Fibroblast of lung (primary cell): Measurements from ENCODE around the gene TMOD4.

Experiments
- EZH2 ChIP-seq: IDR thresholded peaks from 2 replicates; pipeline ENCODE4 v1.5.1; 2012; ENCODE audit warnings: low read length, control low read depth, mild to moderate bottlenecking; ENCODE audit errors: missing control alignments
- TF ChIP-seq, protein P1 (sequence below), 2 donors: IDR thresholded peaks in 1 of 2; conservative IDR thresholded peaks in 1 of 2; 1 replicate in 1 of 2; 2 replicates in 1 of 2; pipeline ENCODE4 v1.5.1; 2011 to 2012; ENCODE audit warnings: low read length in 2 of 2, control low read depth in 1 of 2, inconsistent platforms in 1 of 2, low read depth in 1 of 2, mild to moderate bottlenecking in 1 of 2

DNA sequence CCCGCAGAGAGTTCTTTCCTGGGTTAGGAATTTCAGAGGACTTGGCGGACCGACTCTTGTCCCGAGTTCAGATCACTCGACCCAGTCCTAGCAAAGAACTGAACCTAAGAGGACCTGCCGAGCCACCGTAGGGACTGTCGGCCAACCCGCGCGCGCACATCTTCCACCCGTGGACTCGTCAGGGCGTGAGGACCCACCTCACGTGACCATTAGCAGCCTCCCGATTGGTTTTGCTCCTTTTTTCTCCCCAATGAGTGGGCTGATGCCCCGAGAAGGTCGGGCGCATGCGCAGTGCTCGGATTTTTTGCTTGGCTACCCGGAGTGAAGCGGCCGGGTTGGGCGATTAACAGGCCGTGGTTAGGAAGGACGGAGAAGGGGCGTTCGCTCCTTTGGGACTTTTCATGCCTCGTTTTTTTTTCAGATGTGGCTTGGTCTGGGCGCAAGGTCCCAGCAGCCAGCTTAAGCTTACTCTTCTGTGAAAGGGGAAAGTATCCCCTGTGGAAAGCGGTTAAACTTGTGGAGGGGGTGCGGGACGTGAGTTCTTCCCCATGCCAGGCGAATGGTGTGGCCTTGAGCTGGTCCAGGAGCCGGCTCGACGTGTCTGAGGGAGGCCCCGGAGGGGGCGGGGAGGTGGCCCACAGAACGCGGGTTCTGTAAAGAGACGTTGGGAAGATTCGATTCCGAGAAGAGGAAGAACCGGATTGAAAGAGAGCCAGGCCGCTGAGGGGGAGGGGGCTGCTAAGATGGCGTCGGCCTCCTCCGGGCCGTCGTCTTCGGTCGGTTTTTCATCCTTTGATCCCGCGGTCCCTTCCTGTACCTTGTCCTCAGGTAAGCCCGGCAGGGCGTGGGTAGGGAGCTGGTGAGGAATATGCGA is 22.7 kb upstream of the TMOD4 start, which contains the start of gene PIP5K1A:
- TF ChIP-seq, protein P1, sequence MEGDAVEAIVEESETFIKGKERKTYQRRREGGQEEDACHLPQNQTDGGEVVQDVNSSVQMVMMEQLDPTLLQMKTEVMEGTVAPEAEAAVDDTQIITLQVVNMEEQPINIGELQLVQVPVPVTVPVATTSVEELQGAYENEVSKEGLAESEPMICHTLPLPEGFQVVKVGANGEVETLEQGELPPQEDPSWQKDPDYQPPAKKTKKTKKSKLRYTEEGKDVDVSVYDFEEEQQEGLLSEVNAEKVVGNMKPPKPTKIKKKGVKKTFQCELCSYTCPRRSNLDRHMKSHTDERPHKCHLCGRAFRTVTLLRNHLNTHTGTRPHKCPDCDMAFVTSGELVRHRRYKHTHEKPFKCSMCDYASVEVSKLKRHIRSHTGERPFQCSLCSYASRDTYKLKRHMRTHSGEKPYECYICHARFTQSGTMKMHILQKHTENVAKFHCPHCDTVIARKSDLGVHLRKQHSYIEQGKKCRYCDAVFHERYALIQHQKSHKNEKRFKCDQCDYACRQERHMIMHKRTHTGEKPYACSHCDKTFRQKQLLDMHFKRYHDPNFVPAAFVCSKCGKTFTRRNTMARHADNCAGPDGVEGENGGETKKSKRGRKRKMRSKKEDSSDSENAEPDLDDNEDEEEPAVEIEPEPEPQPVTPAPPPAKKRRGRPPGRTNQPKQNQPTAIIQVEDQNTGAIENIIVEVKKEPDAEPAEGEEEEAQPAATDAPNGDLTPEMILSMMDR (conservative IDR thresholded peaks at IDR 0.05 in 1 of 2, IDR thresholded peaks at IDR 0.05 in 1 of 2; ENCODE audit: low read depth in 1 of 2, low read length in 2 of 2), result no peak
- TF ChIP-seq EZH2, result no peak
